ENCODE data around the gene KRT77.
"Not testable (repeated sequence)": the region's sequence is repeated elsewhere in the genome, so short reads cannot be mapped to it uniquely, and the experiment has no call there.

KRT77 gene

GRCh38 chr12:52721838-52722470, 18.6 kb upstream of the KRT77 start:
- DNase-seq: no peak

- DNase-seq: no peak
Observed at GRCh38 chr12:52720365-52720886, 17.1 kb upstream of the KRT77 start.

GRCh38 chr12:52716061-52716460, 12.7 kb upstream of the KRT77 start:
- DNase-seq: no peak

- DNase-seq: no peak
Observed at GRCh38 chr12:52715416-52715815, 12.1 kb upstream of the KRT77 start.

- no peak for DNase-seq
Observed at GRCh38 chr12:52714887-52715281, 11.6 kb upstream of the KRT77 start.

- DNase-seq: no peak
Observed at GRCh38 chr12:52713960-52714886, 10.9 kb upstream of the KRT77 start.

GRCh38 chr12:52712122-52712521, 8.8 kb upstream of the KRT77 start:
- DNase-seq: not testable (repeated sequence)

- DNase-seq: no peak
Observed at GRCh38 chr12:52710730-52711129, 7.4 kb upstream of the KRT77 start.

GRCh38 chr12:52708010-52708409, 4.7 kb upstream of the KRT77 start:
- DNase-seq: no peak

GRCh38 chr12:52704464-52704863, 1.1 kb upstream of the KRT77 start:
- DNase-seq: no peak

GRCh38 chr12:52703878-52704277, 554 bp upstream of the KRT77 start:
- no peak for DNase-seq

GRCh38 chr12:52702338-52702737, 986 bp downstream of the KRT77 start:
- no peak for DNase-seq

- DNase-seq: no peak
Observed at GRCh38 chr12:52701281-52701680, 2.0 kb downstream of the KRT77 start.

GRCh38 chr12:52699960-52700359, 3.4 kb downstream of the KRT77 start:
- DNase-seq: no peak

- DNase-seq: no peak
Observed at GRCh38 chr12:52699373-52699772, 4.0 kb downstream of the KRT77 start.

- DNase-seq: no peak
Observed at GRCh38 chr12:52698651-52699340, 4.5 kb downstream of the KRT77 start.

- DNase-seq: no peak
Observed at GRCh38 chr12:52697058-52697582, 6.2 kb downstream of the KRT77 start.

GRCh38 chr12:52696588-52696987, 6.7 kb downstream of the KRT77 start:
- no peak for DNase-seq

- no peak for DNase-seq
Observed at GRCh38 chr12:52695039-52695438, 8.3 kb downstream of the KRT77 start.

- no peak for DNase-seq
Observed at GRCh38 chr12:52694151-52694550, 9.2 kb downstream of the KRT77 start.

GRCh38 chr12:52693261-52693660, 10.1 kb downstream of the KRT77 start:
- DNase-seq: no peak

- no peak for DNase-seq
Observed at GRCh38 chr12:52692254-52692653, 11.1 kb downstream of the KRT77 start.

- DNase-seq: no peak
Observed at GRCh38 chr12:52691841-52692150, 11.5 kb downstream of the KRT77 start.
